ENCODE results near the gene TMPRSS15. TPM values are rescaled to one million over a fixed set of nuclear protein-coding genes. Genes with fewer than 3 reads are reported as not detected.

TMPRSS15 gene
- total RNA-seq, 1 donor from 2014 or later: not detected

Other genes starting within 250 kb of the TMPRSS15 start
- not detected in 2 replicates for gene CHODL, start 159.0 kb downstream of the TMPRSS15 start, total RNA-seq

Data from activated T-helper 1 cell treated with anti-CD3 and anti-CD28 coated beads, Interleukin-12 subunit alpha, Interleukin-12 subunit beta, Interleukin-2, Interleukin-4 antibody, amounts not matched to agents 30 ng/mL and 10 ng/mL and 1 ng/mL, durations not matched to agents 14 hours and 24 hours and 36 hours (primary cell).